Stimulated activated naive CD4-positive, alpha-beta T cell (primary cell): ENCODE data around the gene DTNB.

Experiments used
- DNase-seq, 6 experiments: peaks; one replicate each; lab custom pipeline; 2025; lab: John Stamatoyannopoulos, UW

The DTNB gene

DNA sequence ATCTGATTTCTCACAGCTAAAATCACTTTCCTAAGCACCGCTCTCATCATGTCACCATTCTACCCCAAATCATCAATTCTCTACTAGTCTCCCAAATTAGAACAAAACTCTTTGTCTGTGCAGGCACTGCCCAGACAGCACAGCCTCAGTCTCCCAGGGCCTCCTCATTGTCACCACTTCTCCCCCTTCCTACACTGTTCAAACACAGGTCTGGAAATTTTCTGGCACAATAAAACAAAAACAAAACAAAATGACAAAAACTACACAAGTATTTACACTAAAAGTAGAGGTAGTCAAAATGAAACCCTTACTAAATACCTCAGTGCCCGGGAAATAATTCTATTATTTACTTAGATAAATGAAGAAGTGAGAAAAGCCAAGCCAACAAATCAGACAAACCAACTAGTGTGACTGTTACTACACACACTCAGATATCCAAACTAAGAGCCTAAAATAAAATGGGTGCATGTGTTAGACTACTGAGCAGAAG, 175.4 kb downstream of the DTNB start:
- DNase-seq: no peak

DNA sequence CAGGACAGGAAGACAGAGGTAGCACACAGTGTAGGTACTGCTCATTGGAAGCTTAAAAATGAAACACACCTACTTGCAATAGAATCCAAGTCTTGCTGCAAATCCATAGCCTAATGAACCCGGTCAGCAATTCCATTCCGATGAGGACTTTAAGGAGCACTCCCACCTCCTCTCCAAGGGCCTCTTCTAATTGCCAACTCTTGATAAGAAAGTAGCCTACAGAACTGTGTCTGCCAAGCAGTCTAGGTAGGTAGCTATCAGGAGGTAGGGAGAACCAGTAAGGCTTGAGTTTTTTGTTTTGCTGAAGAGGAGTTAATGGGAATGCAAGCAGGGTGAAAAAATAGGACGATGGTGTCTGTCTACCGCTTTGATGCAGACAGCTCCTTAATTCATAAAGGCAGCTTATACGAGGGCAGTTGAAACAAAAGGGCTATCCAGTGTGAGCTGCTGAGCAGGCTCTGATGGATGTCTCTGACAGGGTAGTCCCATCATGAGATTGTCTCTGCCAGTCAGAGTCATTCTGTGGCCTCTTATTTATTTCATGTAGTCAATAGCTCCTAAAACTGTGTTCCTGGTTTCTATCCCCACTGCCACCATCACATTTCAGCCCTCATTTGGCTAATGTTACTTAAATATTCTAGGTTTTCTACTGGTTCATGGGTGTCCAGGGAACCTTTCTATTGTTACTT, 176.0 kb downstream of the DTNB start:
- DNase-seq: no peak

DNA sequence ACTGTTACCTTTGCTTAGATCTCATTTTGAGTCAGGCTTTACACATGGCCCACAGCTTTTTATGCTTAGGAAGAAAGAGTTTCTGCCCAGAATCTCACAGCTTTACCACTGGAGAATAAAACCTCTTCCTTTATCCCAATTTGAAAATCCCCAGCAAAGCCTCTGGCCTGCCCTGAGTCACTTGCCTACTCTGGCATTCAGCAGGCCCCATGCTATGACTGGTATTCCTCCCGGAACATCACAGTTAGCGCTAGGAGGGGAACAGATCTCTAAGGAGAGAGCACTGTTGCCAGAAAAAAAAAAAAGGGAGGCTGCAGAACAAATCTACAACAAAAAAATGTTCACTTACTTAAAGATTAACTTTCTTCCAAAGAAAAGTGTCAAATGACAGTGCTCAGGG, 178.8 kb downstream of the DTNB start:
- no peak for DNase-seq

DNA sequence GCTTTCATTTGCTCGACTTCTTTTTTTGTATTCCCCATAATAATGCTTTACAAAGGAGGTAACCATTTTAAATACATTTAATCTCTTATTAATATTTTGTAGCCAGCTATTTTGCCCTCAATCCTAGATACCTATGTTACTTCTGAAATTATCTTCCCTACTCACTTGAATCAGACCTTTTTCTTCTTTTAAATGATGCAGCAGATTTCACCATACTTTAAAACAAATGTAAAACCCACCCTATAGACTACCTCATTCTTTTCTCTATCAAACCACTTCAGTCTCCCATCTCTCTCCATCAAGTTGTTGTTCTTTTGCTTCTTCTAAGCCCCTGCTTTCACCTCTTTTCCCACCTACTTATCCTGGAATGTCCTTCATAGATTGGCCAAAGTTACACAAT, 180.2 kb downstream of the DTNB start:
- no peak for DNase-seq

DNA sequence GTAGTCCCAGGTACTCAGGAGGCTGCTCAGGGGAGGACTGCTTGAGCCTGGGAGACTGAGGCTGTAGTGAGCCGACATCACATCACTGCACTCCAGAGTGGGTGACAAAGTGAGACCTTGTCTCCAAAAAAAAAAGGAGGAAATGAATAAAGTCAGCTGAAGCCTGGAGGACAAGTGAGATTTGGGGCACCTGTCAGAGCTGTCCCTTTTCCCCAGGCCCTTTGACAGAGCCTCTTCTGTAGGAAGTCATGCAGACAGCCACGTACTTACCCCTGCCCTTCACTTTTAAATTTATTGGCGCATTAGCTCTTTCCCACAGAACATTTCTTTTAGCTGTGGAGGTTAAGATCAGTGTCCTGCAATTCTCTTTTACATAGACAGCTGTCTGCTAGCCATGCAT, 180.7 kb downstream of the DTNB start:
- no peak for DNase-seq

DNA sequence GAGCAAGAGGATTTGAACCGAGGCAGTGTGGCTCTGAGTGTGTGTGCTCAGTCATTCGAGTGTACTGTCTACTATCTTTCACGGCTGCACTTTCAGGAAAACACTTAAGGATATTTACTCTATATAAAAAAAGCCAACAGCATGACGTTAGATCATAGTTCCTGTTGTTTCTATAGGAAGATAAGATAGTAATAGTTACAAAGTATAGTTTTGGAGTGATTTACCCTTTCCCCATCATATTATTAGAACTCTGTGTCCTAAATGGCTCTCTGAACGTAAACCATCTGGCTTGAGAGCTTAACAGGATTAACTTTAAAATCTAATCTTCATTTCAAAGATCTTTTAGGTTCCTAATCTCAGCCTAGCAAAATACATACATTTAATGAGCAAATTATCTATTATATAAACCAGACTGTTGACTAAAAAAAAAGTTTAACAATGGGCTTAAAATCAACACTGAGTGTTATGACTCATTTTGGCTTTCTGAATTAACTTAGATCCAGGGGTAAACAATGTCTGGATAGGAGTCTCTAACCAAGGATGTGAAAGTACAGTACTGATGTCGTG, 181.3 kb downstream of the DTNB start:
- no peak for DNase-seq

DNA sequence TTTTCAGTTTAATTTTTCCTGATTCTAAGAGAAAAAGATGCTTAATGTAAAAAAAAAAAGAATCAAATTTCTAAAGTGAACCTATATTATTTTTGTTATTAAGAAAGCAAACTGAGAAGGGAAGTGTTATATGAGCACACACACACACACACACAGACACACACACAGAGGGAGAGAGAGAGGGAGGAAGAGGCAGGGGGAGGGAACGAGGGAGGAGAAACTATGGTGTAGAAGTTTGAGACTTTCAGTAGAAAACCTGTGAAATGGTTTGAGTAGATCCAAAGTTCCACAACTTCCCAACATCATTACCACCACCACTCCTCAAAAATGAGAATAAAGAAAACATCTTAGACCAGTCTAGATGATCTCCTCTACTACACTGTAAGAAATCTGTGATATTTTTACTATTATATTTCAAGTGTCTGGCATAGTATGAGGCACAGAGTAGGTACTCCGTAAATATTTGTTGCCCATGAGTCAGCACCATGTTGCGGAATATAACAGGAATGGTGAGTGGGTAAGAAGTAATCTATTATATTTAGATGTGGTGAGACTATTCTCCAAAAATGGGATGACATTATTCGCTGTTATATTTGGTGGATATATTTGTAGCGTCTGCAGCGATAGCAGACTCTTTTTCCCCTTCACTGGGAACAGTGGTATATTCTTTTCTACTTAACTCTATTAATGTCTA, 182.2 kb downstream of the DTNB start:
- no peak for DNase-seq

DNA sequence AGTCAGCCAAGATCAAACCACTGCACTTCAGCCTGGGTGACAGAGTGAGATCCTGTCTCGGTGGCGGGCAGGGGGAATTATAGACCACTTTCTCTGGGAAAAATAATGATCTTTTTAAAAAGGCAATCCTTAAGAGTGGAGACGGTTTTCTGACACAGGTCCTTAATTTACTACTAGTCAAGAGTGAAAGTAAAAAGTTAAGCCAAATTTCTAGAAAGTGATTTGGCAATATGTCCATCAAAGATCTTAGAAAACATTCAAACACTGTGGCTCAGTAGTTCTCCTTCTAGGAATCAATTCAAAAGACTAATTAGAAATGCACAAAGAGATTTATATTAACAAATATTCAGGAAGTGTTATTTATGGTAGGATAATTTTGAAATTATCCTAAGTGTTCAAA, 183.2 kb downstream of the DTNB start:
- no peak for DNase-seq

DNA sequence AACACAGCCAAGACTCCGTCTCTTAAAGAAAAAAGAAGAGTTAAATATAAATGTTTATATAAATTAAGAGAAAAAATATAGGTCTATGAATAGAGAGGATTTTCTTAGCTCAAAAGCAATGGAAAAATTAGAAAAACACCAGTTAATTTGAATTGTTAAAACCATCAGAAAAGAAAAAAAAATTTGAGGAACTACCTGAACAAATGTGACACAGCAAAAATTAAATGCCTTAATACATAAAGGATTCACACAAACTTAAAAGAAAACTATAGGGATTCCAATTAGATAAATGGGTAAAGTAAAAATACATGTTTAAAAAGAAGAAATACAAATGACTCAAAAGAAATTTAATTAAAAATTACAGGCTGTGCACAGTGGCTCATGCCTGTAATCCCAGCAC, 183.7 kb downstream of the DTNB start:
- no peak for DNase-seq

DNA sequence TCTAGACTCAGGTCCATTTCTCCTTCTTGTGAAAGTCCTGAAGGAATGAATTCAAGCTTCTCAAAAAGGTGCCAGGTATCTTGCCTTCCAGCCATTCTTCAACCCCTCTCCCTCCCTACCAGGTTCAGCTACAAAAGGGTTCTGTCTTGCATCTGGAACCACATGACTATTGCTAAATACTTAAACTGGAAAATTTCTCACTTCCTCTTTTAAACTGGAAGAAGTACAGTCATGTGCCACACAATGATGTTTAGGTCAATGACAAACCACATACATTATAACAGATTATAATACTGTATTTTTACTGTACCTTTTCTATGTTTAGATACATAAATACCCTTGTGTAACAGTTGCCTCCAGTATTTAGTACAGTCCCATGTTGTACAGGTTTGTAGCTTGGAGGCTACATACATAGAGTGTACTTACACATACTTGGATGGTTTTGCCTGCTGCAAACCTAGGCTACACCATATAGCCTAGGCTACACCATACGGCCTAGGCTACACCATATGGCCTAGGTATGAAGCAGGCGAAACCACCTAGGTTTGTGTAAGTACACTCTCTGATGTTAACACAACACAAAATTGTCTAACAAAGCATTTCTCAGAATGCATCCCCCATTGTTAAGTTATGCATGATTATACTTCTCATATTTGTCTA, 189.6 kb downstream of the DTNB start:
- no peak for DNase-seq

DNA sequence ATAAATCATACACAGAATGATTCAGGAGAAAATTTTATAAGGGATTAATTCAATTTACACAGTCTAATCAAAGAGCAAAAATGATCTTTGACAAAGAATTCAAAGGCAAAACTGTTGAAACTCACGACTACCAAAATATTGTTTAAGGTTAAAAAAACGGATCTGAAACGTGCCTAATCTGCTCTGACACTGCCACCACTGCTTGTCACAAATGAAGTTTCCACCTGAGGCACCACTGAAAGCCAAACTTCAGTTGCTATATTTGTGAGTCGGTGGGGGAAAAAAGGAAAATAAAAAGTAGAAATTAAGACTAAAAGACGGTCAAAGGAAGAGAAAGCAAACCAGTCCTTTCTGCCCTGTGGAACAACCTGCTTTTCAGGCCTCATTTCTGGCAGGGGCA, 191.0 kb downstream of the DTNB start:
- no peak for DNase-seq

DNA sequence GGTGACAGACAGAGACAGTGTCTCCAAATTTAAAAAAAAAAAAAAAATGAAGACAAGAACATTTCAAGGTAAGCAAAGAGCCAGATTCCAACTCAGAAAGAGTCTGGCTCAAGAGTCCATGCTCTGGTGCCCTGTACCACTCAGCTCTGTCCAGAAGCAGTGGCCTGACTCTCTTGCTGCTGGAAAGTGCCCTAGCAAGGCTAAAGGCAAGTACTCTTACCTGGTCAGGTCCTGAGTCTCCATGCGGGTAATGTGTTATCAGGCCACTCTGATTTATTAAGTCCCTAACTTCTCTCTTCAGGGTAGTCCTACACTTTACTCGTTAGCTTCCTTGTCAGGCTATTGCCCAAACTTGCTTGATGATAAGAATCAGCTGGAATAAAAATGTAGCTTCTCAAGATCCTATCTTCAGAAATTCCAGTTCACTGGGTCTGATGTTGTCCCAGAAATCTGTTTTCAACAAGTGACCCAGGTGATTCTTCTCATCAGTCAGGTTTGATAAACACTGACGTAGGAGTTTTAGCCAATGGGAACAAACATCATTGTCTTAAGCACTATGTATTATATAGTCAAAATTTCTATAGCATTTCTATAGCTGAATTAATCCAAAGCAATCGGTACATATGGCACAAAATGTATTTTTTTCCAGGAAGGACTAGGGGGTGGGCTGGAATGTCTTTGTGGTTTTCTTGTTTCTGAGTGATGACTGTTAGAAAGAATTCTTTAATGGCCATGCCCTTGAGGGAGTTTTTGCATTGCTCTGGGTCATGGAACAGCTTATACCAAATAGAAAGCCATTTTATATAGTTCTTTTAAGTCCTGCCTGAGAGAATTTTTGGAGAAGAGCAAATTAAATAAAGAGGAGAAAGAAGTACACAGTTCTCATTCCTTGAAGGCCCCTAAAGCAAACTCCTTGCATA, 191.7 kb downstream of the DTNB start:
- no peak for DNase-seq

DNA sequence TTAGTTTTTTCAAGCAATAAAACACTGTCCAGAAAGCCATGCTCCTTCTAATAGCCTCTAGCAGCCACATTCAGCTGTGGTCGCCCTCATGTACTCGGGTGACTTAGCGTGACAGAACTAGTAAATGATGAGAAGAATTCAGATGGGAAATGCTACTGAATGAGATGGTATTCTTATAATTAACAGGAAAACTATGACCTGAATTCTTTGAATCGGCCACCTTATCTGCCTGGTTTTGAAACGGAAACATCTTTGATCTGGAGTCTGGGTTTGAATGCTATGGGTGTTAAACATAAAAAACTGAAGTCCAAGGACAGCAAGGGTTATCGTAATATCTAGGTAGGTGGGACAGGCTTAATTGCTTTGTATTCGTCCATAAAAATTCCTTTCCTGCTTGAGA, 192.8 kb downstream of the DTNB start:
- DNase-seq: no peak

DNA sequence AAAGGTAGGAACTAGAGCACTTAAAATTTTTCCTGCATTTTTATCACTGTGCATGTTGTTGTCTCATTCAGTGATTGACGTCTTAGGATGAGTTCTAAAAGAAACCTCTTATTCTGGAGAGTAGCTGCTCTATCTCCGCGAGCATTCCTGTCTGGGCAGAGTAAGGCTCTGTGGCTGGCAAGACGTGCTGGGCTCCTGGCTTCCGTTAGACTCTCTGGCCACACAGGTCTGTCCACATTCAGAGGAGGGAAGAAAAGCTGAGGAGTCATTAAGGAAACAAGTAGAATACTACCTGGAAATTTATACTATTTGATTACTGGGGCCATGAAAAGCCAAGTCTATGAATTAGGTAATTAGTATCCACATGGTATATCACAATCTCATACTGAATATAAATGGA, 193.6 kb downstream of the DTNB start:
- DNase-seq: no peak

DNA sequence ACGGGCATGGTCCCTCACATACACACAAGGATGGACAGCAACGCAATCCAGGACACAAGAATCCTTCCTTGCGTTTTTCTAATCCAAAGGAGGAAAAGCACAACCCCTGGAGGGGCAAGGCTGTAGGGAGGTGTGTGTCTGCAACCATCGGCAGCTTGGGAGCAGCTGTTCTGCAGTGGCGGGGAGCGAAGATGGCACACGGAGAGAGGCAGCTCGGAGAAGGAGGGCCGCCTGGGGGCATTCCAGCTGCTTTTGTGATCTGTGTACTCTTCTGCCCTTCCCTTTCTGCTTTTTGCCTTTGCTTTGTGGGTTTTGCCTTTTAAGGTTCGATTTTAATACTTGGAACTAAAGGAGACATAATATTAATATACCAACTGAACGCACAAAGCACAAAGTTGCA, 194.6 kb downstream of the DTNB start:
- no peak for DNase-seq

DNA sequence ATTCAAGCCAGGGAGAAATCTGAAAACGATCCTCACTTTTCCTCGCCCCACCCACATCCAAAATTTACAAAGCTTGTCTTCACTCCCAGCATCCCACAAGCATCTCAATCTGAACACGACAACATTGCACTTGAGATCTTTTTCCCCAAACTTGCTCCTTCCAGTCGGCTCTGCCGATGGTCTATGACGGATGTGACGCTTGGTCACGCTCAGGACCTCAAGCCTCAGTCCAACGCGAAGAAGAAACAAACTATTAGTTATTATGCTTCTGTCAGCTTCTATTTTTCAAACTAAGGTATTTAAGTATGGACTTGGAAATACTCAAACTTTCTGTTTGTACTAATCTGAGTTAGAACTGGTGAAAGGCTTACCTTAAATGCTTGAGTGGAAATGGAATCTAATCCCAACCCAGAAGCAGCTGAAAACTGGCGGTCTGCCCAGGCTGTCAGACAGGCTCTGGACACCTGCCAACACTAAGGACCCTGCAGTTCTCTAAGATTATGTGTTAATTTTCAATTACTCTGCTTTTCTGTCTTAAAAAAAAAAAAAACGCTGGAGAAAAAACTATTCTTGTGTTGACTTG, 199.5 kb downstream of the DTNB start:
- DNase-seq: no peak

DNA sequence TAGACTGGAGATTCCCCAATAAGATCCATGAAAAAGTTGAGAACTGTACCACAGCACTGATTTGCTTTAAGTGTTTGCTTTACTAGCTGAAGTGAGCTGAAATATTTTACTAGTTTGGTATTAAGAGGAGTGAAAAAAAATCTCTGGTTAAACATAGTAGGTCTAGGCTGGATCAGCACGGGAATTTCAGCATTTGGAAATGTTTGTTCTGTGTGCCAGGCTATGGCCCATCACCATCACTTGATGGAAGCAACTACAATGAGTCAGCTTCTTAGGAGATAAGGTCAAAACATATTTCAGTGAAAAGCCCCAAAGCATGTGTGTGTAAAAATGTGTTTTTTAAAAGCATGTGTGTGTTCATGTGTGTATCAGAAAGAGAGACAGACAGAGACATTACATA, 200.2 kb downstream of the DTNB start:
- DNase-seq: no peak

DNA sequence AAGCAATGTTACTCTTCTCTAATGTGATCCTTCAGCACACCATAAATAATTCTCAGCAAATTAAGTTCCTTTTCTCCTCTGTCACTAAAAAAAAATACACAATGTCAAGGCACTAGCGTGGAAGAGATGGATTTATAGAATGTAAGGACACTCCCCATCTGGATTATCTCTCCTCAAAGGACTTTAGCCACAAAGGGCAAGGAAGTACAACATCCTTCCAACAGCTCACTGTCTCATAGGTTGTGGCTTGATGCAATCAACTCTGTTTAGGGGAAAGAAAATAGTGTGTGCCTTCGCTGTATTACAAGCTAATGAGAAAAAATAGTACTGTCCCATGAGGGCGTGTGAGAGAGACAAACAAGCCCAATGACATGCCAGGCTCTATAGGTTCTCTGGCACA, 202.6 kb downstream of the DTNB start:
- DNase-seq: no peak

DNA sequence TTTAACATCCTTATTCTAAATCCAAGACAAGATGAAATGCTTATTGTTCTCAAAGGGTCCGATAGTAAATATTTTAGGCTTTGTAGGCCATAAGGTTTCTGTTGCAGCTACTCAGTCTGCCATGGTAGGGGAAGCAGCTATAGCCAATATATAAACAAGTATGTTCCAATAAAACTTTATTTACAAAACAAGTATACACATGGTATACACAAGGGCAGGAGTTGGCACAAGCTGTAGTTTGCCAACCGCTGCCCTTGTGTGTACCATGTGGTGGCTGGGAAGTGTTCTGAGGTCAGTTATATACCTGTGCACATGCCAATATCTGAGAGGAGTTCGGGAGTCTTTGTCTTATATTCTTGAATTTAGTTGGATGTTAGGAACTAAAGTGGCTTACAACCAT, 205.6 kb downstream of the DTNB start:
- no peak for DNase-seq

DNA sequence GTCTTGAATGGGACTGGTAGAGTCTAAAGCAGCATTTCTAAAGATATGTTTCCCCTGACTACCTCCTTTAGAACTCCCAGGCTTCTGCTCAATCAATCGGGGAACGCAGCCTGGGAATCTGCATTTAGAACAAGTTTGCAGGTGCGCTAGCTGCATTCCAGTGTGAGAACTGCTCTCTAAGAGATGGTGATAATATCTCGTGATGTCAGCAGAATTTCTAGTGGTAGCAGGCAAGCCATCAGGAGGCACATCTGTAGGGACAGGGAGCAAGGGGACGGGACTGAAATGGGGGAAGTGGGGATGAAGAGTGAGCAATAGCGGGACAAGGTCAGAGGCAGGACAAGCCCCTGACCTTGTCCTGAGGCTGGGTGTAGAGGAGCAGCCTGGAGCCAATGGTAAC, 211.4 kb downstream of the DTNB start:
- DNase-seq: no peak

DNA sequence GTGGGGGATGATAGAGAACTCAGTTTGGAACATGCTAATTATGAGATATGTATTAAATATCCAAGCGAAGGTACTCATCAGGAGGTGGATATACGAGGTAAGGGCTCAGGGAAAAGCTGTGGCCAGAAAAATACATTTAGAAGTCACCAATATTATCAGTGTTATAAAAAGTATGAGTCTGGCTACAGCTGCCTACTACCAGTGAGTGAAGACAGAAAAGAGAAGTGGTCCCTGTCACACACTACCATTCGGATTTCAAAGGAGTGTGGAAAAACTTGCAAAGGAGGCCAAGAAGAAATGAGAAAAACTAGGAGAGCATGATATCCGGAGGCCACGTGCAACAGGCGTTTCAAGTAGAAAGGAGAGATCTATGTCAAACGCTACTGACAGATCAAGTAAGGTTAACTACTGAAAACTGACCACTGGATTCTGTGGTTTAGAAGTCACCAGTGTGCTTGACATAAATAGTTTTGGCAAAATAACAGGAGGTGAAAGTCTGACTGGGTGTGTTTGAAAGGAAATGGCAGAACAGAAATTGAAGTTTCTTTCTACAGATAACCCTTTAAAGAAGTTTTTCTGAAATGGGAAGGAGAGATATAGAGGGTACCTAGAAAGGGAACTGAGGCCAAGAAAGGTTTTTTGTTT, 213.0 kb downstream of the DTNB start:
- no peak for DNase-seq
